Measurements from ENCODE around the gene IFT80. TPM values are rescaled to one million over a fixed set of nuclear protein-coding genes. Genes with fewer than 3 reads are reported as not detected.

The IFT80 gene
- total RNA-seq, 1 donor from 2014 or later: 10.2 TPM

DNA sequence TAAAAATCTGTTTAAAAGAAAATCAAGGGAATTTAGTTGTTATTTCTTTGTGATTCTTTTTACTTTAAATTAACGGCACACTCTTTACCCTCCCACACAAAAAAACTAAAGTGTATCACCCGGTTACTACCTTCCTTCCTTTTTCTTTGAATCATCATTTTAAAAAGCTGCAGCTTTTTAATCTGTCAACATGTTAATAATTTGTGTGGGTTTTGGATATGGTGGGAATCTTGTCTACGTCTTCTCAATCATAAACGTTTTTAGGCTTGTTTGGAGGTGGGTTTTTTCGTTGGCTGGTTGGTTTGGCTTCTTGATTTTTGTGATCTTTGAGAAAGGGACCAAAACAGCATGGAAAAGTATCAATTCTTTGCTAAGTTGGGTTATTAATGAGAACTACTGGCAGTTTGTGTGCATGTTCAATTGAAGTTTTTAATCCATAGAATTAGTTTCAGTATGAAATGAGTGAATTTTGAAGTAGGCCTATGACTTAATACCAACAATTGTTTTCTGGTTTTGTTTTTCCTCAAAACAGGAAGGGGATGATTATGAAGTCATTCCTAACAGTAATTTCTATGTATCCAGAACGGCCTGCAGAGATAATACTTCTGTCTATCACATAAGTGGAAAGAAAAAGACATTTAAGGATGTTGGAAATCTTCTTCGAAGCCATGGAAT lies 4.9 kb upstream of the IFT80 start:
- Histone ChIP-seq H3K27ac (peak overlapping the region; percentile 62 to 87), H3K4me3 (peak overlapping the region; percentile 13 to 73), H3K27me3 (no peaks in the 10 kb centered on the region), H3K4me1 (peaks cover 0 to 3% of the 10 kb centered on the region in 2 donors), H3K9me3 (no peaks in the 10 kb centered on the region), H3K36me3 (no peaks in the 10 kb centered on the region)
- intact Hi-C loops (cut with DNase I): loop anchor here (5.0 kb wide), 2 partner anchors 353 to 818 kb away; partner anchors contain the start of genes NMD3 and PPM1L
- no peak for DNase-seq (ENCODE audit: low spot score in 2 of 2)
- TF ChIP-seq, protein P1, sequence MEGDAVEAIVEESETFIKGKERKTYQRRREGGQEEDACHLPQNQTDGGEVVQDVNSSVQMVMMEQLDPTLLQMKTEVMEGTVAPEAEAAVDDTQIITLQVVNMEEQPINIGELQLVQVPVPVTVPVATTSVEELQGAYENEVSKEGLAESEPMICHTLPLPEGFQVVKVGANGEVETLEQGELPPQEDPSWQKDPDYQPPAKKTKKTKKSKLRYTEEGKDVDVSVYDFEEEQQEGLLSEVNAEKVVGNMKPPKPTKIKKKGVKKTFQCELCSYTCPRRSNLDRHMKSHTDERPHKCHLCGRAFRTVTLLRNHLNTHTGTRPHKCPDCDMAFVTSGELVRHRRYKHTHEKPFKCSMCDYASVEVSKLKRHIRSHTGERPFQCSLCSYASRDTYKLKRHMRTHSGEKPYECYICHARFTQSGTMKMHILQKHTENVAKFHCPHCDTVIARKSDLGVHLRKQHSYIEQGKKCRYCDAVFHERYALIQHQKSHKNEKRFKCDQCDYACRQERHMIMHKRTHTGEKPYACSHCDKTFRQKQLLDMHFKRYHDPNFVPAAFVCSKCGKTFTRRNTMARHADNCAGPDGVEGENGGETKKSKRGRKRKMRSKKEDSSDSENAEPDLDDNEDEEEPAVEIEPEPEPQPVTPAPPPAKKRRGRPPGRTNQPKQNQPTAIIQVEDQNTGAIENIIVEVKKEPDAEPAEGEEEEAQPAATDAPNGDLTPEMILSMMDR (IDR thresholded peaks at IDR 0.05): no peak

DNA sequence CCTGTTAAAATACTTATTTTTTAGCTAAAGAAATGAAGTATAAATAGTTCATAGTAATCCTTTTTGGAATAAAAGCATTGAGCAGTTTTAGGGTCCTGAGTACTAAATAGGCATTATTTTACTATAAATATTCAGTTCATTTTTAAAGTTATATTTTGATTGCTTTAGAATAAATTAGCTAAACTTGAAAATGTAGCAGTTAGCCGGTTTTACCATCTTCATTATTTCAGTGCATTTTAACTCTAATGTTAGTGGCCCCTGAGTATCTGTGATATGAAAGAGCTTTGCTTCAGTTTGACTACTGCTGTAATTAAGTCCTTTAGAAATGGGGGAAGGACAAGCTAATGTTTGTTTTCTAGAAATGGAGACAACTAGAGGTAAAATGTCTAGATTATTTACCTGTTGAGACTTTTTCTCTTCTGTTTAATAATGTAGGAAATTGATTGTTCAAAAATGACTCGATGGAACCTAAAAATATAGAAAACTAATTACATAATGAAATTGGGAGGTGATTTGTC lies 4.1 kb upstream of the IFT80 start:
- TF ChIP-seq, protein P1 (IDR thresholded peaks at IDR 0.05): no peak
- DNase-seq (ENCODE audit: low spot score in 2 of 2): no peak
- no peaks in the 10 kb centered on the region for H3K36me3 ChIP-seq
- peak overlapping the region; percentile 64 to 73 for H3K4me3 ChIP-seq
- no peaks in the 10 kb centered on the region for H3K9me3 ChIP-seq
- intact Hi-C loops (cut with DNase I): loop anchor here (5.0 kb wide), 2 partner anchors 354 to 819 kb away; partner anchors contain the start of genes NMD3 and PPM1L
- peak overlapping the region; percentile 84 to 87 for H3K27ac ChIP-seq
- no peaks in the 10 kb centered on the region for H3K27me3 ChIP-seq
- H3K4me1 ChIP-seq: peaks cover 0 to 8% of the 10 kb centered on the region in 2 donors

DNA sequence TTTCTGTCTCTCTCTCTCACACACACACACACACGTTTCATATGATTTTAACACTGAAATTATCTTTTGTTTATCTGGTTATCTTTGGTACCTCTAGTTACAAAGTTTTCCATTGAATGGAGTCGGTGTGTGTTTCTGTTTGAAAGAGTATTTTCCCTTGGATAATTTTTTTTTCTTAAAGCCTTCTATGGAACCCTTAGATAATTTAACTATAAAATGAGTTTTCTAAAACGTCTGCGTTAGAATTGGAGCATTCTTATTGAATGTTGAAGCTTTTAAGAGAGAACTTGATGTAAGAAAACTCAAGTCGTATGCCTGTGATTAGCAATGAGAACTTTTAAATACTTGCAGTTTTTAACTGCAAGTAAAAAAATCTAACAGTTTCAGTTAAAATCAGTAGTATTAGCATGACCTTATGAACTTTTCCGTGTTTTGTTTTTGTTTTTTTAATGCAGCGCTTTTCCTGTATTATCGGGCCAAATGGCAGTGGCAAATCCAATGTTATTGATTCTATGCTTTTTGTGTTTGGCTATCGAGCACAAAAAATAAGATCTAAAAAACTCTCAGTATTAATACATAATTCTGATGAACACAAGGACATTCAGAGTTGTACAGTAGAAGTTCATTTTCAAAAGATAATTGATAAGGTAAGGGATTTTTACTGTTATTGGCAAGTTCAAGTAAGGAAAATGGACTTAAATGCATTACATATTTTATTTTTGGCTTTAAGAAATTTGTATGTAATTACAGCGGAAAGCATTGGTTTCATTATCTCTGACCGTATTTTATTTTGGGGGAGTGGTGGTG lies 3.4 kb upstream of the IFT80 start:
- Histone ChIP-seq H3K27me3 (no peaks in the 10 kb centered on the region), H3K9me3 (no peaks in the 10 kb centered on the region), H3K27ac (peak overlapping the region; percentile 84 to 87), H3K36me3 (no peaks in the 10 kb centered on the region), H3K4me3 (peak overlapping the region; percentile 64 to 73), H3K4me1 (peaks cover 0 to 8% of the 10 kb centered on the region in 2 donors)
- intact Hi-C loops (cut with DNase I): loop anchor here (5.0 kb wide), 2 partner anchors 355 to 820 kb away; partner anchors contain the start of genes NMD3 and PPM1L
- no peak for DNase-seq (ENCODE audit: low spot score in 2 of 2)
- TF ChIP-seq, protein P1 (IDR thresholded peaks at IDR 0.05): no peak

DNA sequence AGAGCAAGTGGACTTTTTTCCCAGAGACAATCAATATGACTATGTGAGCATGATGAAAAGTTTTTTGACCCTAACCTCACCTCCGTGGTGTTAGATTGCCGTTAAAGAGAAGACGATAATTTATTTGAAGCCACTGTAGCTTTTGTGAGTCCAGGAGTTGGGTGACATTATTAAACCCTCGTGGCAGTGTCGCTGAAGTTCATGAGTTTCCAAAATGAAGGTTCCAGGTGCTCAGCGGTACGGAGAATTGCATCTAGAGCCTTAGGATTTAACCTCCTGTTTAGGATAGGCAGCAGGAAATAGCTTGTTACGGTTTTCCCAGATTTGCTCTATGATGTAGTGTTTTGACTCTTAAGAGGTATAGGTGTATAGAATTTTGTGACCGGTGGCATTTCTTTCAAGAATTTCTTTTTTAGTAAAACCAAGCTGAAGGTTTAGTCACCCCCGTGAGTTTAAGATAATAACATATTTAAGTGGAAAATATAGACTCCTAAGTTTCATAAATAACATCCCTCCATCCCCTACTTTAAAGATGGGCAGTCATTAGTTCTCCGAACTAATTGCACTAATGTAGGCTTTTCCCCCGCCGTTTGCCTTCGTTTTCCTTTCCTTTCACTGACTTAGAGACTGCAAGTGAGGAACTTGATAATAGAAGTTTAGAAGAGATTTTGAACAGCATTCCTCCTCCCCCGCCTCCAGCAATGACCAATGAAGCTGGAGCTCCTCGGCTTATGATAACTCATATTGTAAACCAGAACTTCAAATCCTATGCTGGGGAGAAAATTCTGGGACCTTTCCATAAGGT lies 2.5 kb upstream of the IFT80 start:
- TF ChIP-seq, protein P1 (IDR thresholded peaks at IDR 0.05): no peak
- peak overlapping the region; percentile 64 to 73 for H3K4me3 ChIP-seq
- intact Hi-C loops (cut with DNase I): loop anchor here (5.0 kb wide), 2 partner anchors 356 to 821 kb away; partner anchors contain the start of genes NMD3 and PPM1L
- H3K4me1 ChIP-seq: peaks cover 0 to 8% of the 10 kb centered on the region in 2 donors
- no peaks in the 10 kb centered on the region for H3K36me3 ChIP-seq
- H3K27ac ChIP-seq: peak overlapping the region; percentile 84 to 87
- H3K27me3 ChIP-seq: no peaks in the 10 kb centered on the region
- peak; percentile 10 to 66 for DNase-seq (ENCODE audit: low spot score in 2 of 2)
- no peaks in the 10 kb centered on the region for H3K9me3 ChIP-seq

DNA sequence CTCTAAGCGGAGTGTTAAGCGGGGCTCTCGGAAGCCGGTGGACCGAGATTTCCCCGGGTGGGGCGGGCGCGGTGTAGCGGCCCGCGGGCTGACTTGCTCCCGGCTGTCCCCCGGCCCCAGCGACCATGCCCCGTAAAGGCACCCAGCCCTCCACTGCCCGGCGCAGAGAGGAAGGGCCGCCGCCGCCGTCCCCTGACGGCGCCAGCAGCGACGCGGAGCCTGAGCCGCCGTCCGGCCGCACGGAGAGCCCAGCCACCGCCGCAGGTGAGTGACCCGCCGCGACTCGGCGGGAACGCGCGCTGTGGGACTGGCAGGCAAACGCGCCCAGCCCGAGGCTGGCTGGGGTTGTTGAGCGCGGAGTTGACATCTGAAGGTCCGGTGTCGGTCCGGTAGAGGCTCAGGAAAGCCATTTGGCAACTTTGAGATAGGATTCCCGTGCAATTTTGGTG lies 1.7 kb upstream of the IFT80 start:
- TF ChIP-seq, protein P1 (IDR thresholded peaks at IDR 0.05): no peak
- Histone ChIP-seq H3K4me3 (peak overlapping the region; percentile 64 to 73), H3K27me3 (no peaks in the 10 kb centered on the region), H3K4me1 (peaks cover 0 to 8% of the 10 kb centered on the region in 2 donors), H3K9me3 (no peaks in the 10 kb centered on the region), H3K36me3 (no peaks in the 10 kb centered on the region), H3K27ac (peak overlapping the region; percentile 84 to 87)
- peak in 1 of 2 donors; percentile 63 for DNase-seq (ENCODE audit: low spot score in 2 of 2)
- intact Hi-C loops (cut with DNase I): loop anchor here (5.0 kb wide), 2 partner anchors 357 to 822 kb away; partner anchors contain the start of genes NMD3 and PPM1L

Data from ascending aorta (tissue), 2 donors.